Measurements from ENCODE around the gene ULBP3. TPM values are rescaled to one million over a fixed set of nuclear protein-coding genes. Genes with fewer than 3 reads are reported as not detected.
A peak's percentile ranks its signal among the peaks of the same experiment; 100 is the strongest.
"Not testable (repeated sequence)": the region's sequence is repeated elsewhere in the genome, so short reads cannot be mapped to it uniquely, and the experiment has no call there.

Gene ULBP3
- total RNA-seq, 2 experiments from 2014 or later, result 0.47 to 0.77 TPM

DNA sequence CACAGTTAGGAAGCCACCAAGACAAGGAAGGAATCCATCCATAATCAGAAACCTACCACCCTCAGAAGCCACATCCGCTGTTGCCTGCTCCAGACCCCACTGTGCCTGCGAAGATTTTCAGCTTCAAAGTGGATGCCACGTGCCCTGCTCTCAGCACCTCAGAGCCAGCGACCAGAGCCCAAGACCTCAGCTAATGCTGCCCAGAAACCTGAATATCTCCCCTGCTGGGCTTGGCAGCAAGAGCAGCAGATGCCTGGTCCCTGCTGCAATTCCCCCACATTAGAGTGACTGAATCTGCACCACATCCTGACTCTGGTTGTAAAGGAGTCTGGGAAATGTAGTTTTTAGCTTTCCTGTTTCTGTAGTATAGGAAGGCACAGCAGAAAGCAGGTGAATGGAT is 10.7 kb upstream of the ULBP3 start:
- H3K27me3 Mint-ChIP-seq, result peaks cover 16% of the 10 kb centered on the region
- no peak overlapping the region for H3K4me3 Mint-ChIP-seq
- H3K4me1 Mint-ChIP-seq (ENCODE audit: low read depth), result peaks cover 20% of the 10 kb centered on the region
- ATAC-seq (peak; percentile 70), DNase-seq (peak; percentile 49)
- no peaks in the 10 kb centered on the region for H3K9me3 Mint-ChIP-seq
- CTCF ChIA-PET, result interaction anchor here (0.6 to 13.9 kb wide), 18 partner anchors 9 to 738 kb away, joined by 3 to 162 read pairs (median 4); partner anchors contain the start of gene ULBP3
- no peaks in the 10 kb centered on the region for H3K36me3 Mint-ChIP-seq (ENCODE audit: low read depth)
- intact Hi-C loops (cut with micrococcal nuclease), result loop anchor here (2.0 to 5.0 kb wide), 2 partner anchors 255 to 733 kb away; no protein-coding TSS in a partner anchor
- H3K27ac Mint-ChIP-seq, result no peak overlapping the region
- POLR2A ChIA-PET, result no interaction called here
- TF ChIP-seq, protein P1, sequence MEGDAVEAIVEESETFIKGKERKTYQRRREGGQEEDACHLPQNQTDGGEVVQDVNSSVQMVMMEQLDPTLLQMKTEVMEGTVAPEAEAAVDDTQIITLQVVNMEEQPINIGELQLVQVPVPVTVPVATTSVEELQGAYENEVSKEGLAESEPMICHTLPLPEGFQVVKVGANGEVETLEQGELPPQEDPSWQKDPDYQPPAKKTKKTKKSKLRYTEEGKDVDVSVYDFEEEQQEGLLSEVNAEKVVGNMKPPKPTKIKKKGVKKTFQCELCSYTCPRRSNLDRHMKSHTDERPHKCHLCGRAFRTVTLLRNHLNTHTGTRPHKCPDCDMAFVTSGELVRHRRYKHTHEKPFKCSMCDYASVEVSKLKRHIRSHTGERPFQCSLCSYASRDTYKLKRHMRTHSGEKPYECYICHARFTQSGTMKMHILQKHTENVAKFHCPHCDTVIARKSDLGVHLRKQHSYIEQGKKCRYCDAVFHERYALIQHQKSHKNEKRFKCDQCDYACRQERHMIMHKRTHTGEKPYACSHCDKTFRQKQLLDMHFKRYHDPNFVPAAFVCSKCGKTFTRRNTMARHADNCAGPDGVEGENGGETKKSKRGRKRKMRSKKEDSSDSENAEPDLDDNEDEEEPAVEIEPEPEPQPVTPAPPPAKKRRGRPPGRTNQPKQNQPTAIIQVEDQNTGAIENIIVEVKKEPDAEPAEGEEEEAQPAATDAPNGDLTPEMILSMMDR (IDR thresholded peaks at IDR 0.05), result no peak

DNA sequence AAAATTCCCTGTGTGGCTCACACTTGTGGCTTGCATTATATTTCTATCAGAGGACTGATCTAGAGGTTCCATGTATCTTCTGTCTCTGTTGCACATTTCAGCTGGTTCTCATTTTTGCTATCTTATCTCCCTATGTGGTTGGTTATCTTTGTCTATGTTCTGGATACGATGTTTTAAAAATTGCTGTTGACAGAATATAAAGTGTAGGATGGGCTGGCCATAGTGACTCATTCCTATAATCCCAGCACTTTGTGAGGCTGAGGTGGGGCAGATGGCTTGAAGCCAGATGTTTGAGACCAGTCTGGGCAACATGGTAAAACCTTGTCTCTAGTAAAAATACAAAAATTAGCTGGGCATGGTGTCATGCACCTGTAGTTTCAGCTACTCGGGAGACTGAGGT is 9.9 kb upstream of the ULBP3 start:
- POLR2A ChIA-PET, result no interaction called here
- H3K4me1 Mint-ChIP-seq (ENCODE audit: low read depth), result peaks cover 20% of the 10 kb centered on the region

DNA sequence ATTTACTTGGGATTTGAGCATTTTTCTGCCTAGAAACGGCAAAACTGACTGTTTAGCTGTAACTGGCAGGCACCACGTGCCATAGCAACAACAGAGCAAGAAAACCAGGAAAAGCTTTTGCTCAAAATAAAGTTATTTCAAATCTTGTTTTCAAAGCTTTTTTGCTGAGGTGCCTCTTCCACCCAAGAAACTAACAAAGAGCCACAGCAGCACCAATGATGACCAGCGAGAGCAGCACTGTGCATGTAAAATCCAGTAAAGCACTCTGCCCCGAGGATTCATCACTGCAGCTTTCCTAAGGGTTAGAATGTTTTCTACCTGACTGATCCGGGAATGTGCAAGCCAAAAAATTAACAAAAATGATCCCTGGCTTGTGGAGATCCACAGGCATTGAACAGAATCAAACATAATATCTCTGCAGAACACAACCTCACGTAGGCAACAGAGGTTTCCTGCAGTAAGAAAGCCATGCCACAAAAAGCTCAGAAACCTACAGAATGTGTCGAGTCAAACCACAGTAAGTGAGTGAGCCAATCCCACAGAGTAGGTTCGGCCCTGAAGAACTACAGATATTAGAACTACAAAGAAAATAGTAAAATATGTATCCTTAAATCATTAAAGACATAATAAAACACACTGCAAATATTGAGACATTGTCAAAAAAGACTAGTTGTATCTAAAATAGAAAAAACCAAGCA is 7.4 kb upstream of the ULBP3 start:
- Mint-ChIP-seq H3K27me3 (peaks cover 20% of the 10 kb centered on the region), H3K4me1 (ENCODE audit: low read depth) (peaks cover 25% of the 10 kb centered on the region), H3K9me3 (no peaks in the 10 kb centered on the region), H3K36me3 (ENCODE audit: low read depth) (no peaks in the 10 kb centered on the region), H3K27ac (no peak overlapping the region), H3K4me3 (no peak overlapping the region)
- peak; percentile 22 for ATAC-seq
- no peak for DNase-seq
- CTCF ChIA-PET, result interaction anchor here (1.1 to 13.9 kb wide), 4 partner anchors 11 to 739 kb away, joined by 3 to 162 read pairs (median 4); no protein-coding TSS in a partner anchor
- TF ChIP-seq, protein P1 (IDR thresholded peaks at IDR 0.05), result peak; percentile 27
- intact Hi-C loops (cut with micrococcal nuclease), result no loop called here
- POLR2A ChIA-PET, result interaction anchor here (0.6 kb wide), 1 partner anchor 598 kb away, joined by 3 read pairs; no protein-coding TSS in a partner anchor

More for the DNA sequence above, 9.9 kb upstream of the ULBP3 start:
- ATAC-seq (no peak), DNase-seq (no peak)
- H3K36me3 Mint-ChIP-seq (ENCODE audit: low read depth), result no peaks in the 10 kb centered on the region
- CTCF ChIA-PET, result interaction anchor here (0.7 to 13.9 kb wide), 6 partner anchors 10 to 739 kb away, joined by 3 to 162 read pairs (median 8); partner anchors contain the start of gene ULBP3
- TF ChIP-seq, protein P1 (IDR thresholded peaks at IDR 0.05), result no peak
- no peaks in the 10 kb centered on the region for H3K9me3 Mint-ChIP-seq
- peaks cover 21% of the 10 kb centered on the region for H3K27me3 Mint-ChIP-seq
- H3K4me3 Mint-ChIP-seq, result no peak overlapping the region
- intact Hi-C loops (cut with micrococcal nuclease), result no loop called here
- H3K27ac Mint-ChIP-seq, result no peak overlapping the region

DNA sequence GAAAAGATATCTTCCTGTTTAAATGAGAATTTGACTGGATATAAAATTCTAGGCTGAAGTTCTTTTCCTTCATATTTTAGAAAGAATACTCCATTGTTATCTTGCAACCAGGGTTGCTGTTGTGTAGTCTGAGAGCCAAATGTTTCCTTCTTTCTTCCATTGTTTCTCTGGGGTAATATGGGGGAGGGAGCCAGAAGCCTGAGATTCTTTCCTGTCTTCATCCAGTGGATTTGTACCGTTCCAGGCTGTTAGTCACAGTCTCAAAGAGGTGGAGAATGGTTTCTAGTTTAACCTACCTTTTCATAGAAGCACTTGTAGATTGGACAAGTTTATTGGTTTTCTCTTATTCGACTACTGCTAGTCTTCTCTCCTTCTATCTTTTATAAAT is 6.1 kb upstream of the ULBP3 start:
- Mint-ChIP-seq H3K9me3 (no peaks in the 10 kb centered on the region), H3K36me3 (ENCODE audit: low read depth) (no peaks in the 10 kb centered on the region), H3K4me3 (no peak overlapping the region), H3K27ac (no peak overlapping the region), H3K27me3 (peaks cover 18% of the 10 kb centered on the region), H3K4me1 (ENCODE audit: low read depth) (peaks cover 22% of the 10 kb centered on the region)
- POLR2A ChIA-PET, result no interaction called here
- no peak for DNase-seq
- CTCF ChIA-PET, result interaction anchor here (1.9 to 13.9 kb wide), 2 partner anchors 321 to 740 kb away, joined by 6 to 162 read pairs; no protein-coding TSS in a partner anchor
- TF ChIP-seq, protein P1 (IDR thresholded peaks at IDR 0.05), result no peak
- intact Hi-C loops (cut with micrococcal nuclease), result no loop called here
- ATAC-seq, result no peak

DNA sequence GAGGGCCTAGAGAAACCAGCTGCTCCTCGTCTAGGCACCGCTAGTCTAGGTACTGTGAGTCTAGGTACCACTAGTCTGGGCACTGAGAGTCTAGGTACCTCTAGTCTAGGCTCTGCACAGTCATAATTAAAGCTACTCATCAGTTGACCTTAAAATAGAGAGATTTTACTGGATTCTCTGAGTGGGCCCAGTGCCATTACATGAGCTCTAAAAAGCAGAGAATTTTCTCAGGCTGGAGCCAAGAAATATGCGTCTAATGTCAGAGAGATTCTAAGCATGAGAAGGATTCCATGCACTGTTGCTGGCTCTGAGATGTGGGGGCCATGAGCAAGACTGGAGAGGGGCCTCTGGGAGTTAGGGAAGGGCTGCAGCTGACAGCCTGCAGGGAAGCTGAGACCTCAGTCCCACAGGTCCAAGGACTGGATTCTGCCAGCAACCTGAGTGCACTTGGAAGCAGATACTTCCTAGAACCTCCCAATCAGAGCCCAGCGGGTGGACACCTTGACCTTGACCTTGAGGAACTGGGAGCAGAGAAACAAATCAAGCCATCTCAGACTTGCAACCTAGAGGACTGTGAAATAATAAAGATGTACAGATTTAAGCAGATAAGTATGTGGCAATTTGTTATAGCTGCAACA is 5.6 kb upstream of the ULBP3 start:
- H3K36me3 Mint-ChIP-seq (ENCODE audit: low read depth); H3K9me3 Mint-ChIP-seq; ATAC-seq; POLR2A ChIA-PET; H3K4me3 Mint-ChIP-seq; DNase-seq; H3K27ac Mint-ChIP-seq: not testable (repeated sequence)
- intact Hi-C loops (cut with micrococcal nuclease), result loop anchor here (5.0 kb wide), 1 partner anchor 323 kb away; no protein-coding TSS in a partner anchor
- CTCF ChIA-PET, result interaction anchor here (1.9 to 13.9 kb wide), 2 partner anchors 321 to 741 kb away, joined by 6 to 162 read pairs; no protein-coding TSS in a partner anchor
- H3K27me3 Mint-ChIP-seq, result peaks cover 18% of the 10 kb centered on the region
- H3K4me1 Mint-ChIP-seq (ENCODE audit: low read depth), result peaks cover 19% of the 10 kb centered on the region
